ENCODE data around the gene SDS.
"Not testable (repeated sequence)": the region's sequence is repeated elsewhere in the genome, so short reads cannot be mapped to it uniquely, and the experiment has no call there.

Gene SDS

GRCh38 chr12:113378291-113378690 is 25.4 kb downstream of the SDS start:
- no peak for DNase-seq (ENCODE audit: low read depth in 2 of 2)

- DNase-seq (ENCODE audit: low read depth in 2 of 2), result no peak
These were observed 28.8 kb downstream of the SDS start for GRCh38 chr12:113374823-113375428.

- DNase-seq (ENCODE audit: low read depth in 2 of 2), result no peak
These were observed 29.7 kb downstream of the SDS start for GRCh38 chr12:113373969-113374368.

- no peak for DNase-seq (ENCODE audit: low read depth in 2 of 2)
These were observed 30.2 kb downstream of the SDS start for GRCh38 chr12:113373440-113373839.

GRCh38 chr12:113372371-113372770 is 31.3 kb downstream of the SDS start:
- no peak for DNase-seq (ENCODE audit: low read depth in 2 of 2)

- DNase-seq (ENCODE audit: low read depth in 2 of 2), result no peak
These were observed 31.9 kb downstream of the SDS start for GRCh38 chr12:113371808-113372207.

- no peak for DNase-seq (ENCODE audit: low read depth in 2 of 2)
These were observed 32.6 kb downstream of the SDS start for GRCh38 chr12:113370923-113371682.

- DNase-seq (ENCODE audit: low read depth in 2 of 2), result no peak
These were observed 34.2 kb downstream of the SDS start for GRCh38 chr12:113369391-113369985.

- DNase-seq (ENCODE audit: low read depth in 2 of 2), result no peak
These were observed 35.4 kb downstream of the SDS start for GRCh38 chr12:113368331-113368730.

GRCh38 chr12:113366827-113367226 is 36.9 kb downstream of the SDS start:
- DNase-seq (ENCODE audit: low read depth in 2 of 2), result no peak

- DNase-seq (ENCODE audit: low read depth in 2 of 2), result no peak
These were observed 37.9 kb downstream of the SDS start for GRCh38 chr12:113365639-113366395.

GRCh38 chr12:113364698-113365097 is 39.0 kb downstream of the SDS start:
- DNase-seq (ENCODE audit: low read depth in 2 of 2), result no peak

- DNase-seq (ENCODE audit: low read depth in 2 of 2), result no peak
These were observed 41.9 kb downstream of the SDS start for GRCh38 chr12:113361574-113362370.

- DNase-seq (ENCODE audit: low read depth in 2 of 2), result no peak
These were observed 43.5 kb downstream of the SDS start for GRCh38 chr12:113359939-113360748.

- DNase-seq (ENCODE audit: low read depth in 2 of 2), result peak in 1 of 2 experiments; percentile 3
These were observed 44.4 kb downstream of the SDS start for GRCh38 chr12:113359133-113359938.

- DNase-seq (ENCODE audit: low read depth in 2 of 2), result peak; percentile 78 to 80
These were observed 45.1 kb downstream of the SDS start, which contains the start of gene PLBD2 for GRCh38 chr12:113358381-113359132. Gene PLBD2 (plus strand): TSS chr12:113358587. CDS start chr12:113358601, 14 bp downstream.

- DNase-seq (ENCODE audit: low read depth in 2 of 2), result not testable (repeated sequence)
These were observed 49.5 kb downstream of the SDS start for GRCh38 chr12:113354192-113354591.

- no peak for DNase-seq (ENCODE audit: low read depth in 2 of 2)
These were observed 52.6 kb downstream of the SDS start for GRCh38 chr12:113351089-113351488.

Measured in fibroblast of skin of left biceps (primary cell).